ENCODE results near the gene IL15RA. TPM values are rescaled to one million over a fixed set of nuclear protein-coding genes. Genes with fewer than 3 reads are reported as not detected.

Gene IL15RA
- total RNA-seq, 1 experiment from 2014 or later, result 0.66 TPM

DNA sequence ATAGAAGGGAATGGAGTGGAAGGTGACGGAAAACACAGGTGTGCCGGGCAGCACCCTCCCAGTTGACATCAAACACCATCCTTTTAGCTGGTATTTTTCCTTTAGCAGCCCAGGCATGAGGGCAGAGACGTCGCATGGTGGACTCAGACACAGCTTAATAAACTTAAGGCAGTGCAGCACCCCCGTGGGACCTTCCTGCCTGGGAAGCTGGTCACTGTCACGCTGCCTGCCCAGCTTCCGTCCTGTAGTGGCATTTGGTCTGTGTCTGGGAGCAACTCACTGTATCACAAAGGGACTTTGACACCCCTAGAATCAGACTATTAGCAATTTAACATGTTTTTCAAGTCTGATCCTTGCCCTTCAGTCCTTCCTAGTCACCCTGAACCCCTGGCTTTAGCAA is 35.8 kb downstream of the IL15RA start:
- no TSS peak for BruUV-seq (replicated peaks)
- no peak for DNase-seq
- Histone ChIP-seq H3K27me3 (replicated peaks; ENCODE audit: control insufficient read depth, insufficient read depth, low read length) (no peaks in the 10 kb centered on the region), H3K36me3 (ENCODE audit: control insufficient read depth, insufficient read depth, low read length) (peaks cover 2% of the 10 kb centered on the region; the same call in 1 of the 2 replicates), H3K4me3 (ENCODE audit: low read depth, low read length) (no peak overlapping the region), H3K9me3 (no peaks in the 10 kb centered on the region), H3K4me1 (no peaks in the 10 kb centered on the region)
- peaks cover 6% of the 10 kb centered on the region for H3K4me1 Mint-ChIP-seq (ENCODE audit: low read depth, unreplicated experiment)
- intact Hi-C loops (cut with micrococcal nuclease; ENCODE audit: unreplicated experiment), result no loop called here
- ChIA-PET CTCF (interaction anchor here (0.9 kb wide), 1 partner anchor 20 kb away, joined by 4 read pairs; no protein-coding TSS in a partner anchor), POLR2A (no interaction called here)
- H3K27ac Mint-ChIP-seq (ENCODE audit: unreplicated experiment), result no peak overlapping the region
- H3K27me3 Mint-ChIP-seq (ENCODE audit: insufficient read depth, unreplicated experiment), result no peaks in the 10 kb centered on the region
- TF ChIP-seq, protein P1, sequence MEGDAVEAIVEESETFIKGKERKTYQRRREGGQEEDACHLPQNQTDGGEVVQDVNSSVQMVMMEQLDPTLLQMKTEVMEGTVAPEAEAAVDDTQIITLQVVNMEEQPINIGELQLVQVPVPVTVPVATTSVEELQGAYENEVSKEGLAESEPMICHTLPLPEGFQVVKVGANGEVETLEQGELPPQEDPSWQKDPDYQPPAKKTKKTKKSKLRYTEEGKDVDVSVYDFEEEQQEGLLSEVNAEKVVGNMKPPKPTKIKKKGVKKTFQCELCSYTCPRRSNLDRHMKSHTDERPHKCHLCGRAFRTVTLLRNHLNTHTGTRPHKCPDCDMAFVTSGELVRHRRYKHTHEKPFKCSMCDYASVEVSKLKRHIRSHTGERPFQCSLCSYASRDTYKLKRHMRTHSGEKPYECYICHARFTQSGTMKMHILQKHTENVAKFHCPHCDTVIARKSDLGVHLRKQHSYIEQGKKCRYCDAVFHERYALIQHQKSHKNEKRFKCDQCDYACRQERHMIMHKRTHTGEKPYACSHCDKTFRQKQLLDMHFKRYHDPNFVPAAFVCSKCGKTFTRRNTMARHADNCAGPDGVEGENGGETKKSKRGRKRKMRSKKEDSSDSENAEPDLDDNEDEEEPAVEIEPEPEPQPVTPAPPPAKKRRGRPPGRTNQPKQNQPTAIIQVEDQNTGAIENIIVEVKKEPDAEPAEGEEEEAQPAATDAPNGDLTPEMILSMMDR (IDR thresholded peaks at IDR 0.05; ENCODE audit: insufficient read depth in 1 of 2, low read depth in 1 of 2, low read length in 1 of 2, severe bottlenecking in 1 of 2, unreplicated experiment in 1 of 2), result no peak
- peaks cover 22% of the 10 kb centered on the region for H3K36me3 Mint-ChIP-seq (ENCODE audit: insufficient read depth, unreplicated experiment)
- H3K9me3 Mint-ChIP-seq (ENCODE audit: unreplicated experiment), result no peaks in the 10 kb centered on the region
- no peak overlapping the region for H3K4me3 Mint-ChIP-seq (ENCODE audit: unreplicated experiment)

DNA sequence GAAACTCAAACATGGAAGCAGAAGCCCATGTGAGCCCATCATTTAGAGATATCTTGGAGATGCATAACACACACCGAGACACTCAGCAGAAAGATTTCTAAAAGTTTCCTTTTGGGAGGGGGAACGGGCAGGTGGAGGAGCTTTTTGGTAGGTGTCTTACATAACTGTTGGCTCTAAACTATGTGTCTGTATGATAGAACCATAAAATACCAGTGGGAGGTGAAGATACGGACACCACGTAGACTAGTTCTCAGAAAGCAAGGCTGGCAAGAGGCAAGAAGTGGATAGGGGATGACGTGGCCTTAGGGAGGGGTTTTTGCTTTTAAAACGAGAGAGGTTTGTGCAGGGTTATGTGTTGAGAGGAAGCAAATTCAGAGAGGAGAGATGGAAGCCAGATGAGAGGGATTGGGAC is 36.5 kb downstream of the IL15RA start:
- Mint-ChIP-seq H3K27ac (ENCODE audit: unreplicated experiment) (no peak overlapping the region), H3K4me3 (ENCODE audit: unreplicated experiment) (no peak overlapping the region), H3K9me3 (ENCODE audit: unreplicated experiment) (no peaks in the 10 kb centered on the region), H3K4me1 (ENCODE audit: low read depth, unreplicated experiment) (peaks cover 6% of the 10 kb centered on the region), H3K36me3 (ENCODE audit: insufficient read depth, unreplicated experiment) (peaks cover 28% of the 10 kb centered on the region), H3K27me3 (ENCODE audit: insufficient read depth, unreplicated experiment) (no peaks in the 10 kb centered on the region)
- ChIA-PET POLR2A (no interaction called here), CTCF (no interaction called here)
- no peak for DNase-seq
- Histone ChIP-seq H3K27me3 (replicated peaks; ENCODE audit: control insufficient read depth, insufficient read depth, low read length) (no peaks in the 10 kb centered on the region), H3K4me3 (ENCODE audit: low read depth, low read length) (no peak overlapping the region), H3K4me1 (no peaks in the 10 kb centered on the region), H3K36me3 (ENCODE audit: control insufficient read depth, insufficient read depth, low read length) (peaks cover 4% of the 10 kb centered on the region; the same call in 1 of the 2 replicates), H3K9me3 (no peaks in the 10 kb centered on the region)
- intact Hi-C loops (cut with micrococcal nuclease; ENCODE audit: unreplicated experiment), result no loop called here
- TF ChIP-seq, protein P1 (IDR thresholded peaks at IDR 0.05; ENCODE audit: insufficient read depth in 1 of 2, low read depth in 1 of 2, low read length in 1 of 2, severe bottlenecking in 1 of 2, unreplicated experiment in 1 of 2), result no peak
- no TSS peak for BruUV-seq (replicated peaks)

DNA sequence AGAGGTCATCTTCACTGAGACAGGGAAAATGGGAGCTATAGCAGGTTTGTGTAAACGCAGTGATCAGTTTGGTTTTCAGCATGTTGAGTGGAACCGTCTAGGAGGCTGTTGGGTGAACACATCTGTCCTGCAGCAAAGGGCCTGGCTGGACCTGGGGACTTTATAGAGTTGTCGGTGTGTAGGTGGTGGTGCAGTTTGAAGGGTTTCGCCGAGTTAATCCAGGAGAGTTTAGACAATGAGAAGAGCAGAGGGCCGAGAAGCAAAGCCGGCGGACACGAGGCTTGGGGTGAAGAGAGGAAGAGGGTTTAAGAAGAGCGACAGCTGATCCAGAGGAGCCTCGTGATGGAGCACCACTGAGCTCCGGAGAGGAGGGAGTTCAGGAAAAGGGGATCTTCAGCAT is 39.1 kb downstream of the IL15RA start:
- ChIA-PET POLR2A (no interaction called here), CTCF (no interaction called here)
- TF ChIP-seq, protein P1 (IDR thresholded peaks at IDR 0.05; ENCODE audit: insufficient read depth in 1 of 2, low read depth in 1 of 2, low read length in 1 of 2, severe bottlenecking in 1 of 2, unreplicated experiment in 1 of 2), result no peak
- H3K4me3 Mint-ChIP-seq (ENCODE audit: unreplicated experiment), result no peak overlapping the region
- Histone ChIP-seq H3K4me3 (ENCODE audit: low read depth, low read length) (no peak overlapping the region), H3K36me3 (ENCODE audit: control insufficient read depth, insufficient read depth, low read length) (peaks cover 4% of the 10 kb centered on the region; the same call in 1 of the 2 replicates), H3K4me1 (no peaks in the 10 kb centered on the region), H3K27me3 (replicated peaks; ENCODE audit: control insufficient read depth, insufficient read depth, low read length) (no peaks in the 10 kb centered on the region), H3K9me3 (no peaks in the 10 kb centered on the region)
- H3K4me1 Mint-ChIP-seq (ENCODE audit: low read depth, unreplicated experiment), result peaks cover under 1% of the 10 kb centered on the region
- H3K27me3 Mint-ChIP-seq (ENCODE audit: insufficient read depth, unreplicated experiment), result no peaks in the 10 kb centered on the region
- no peak overlapping the region for H3K27ac Mint-ChIP-seq (ENCODE audit: unreplicated experiment)
- DNase-seq, result no peak
- BruUV-seq (replicated peaks), result no TSS peak
- intact Hi-C loops (cut with micrococcal nuclease; ENCODE audit: unreplicated experiment), result no loop called here
- peaks cover 46% of the 10 kb centered on the region for H3K36me3 Mint-ChIP-seq (ENCODE audit: insufficient read depth, unreplicated experiment)
- H3K9me3 Mint-ChIP-seq (ENCODE audit: unreplicated experiment), result no peaks in the 10 kb centered on the region
